GM23248 (cell line): ENCODE data around the gene TMEM130.

Source experiments
- EZH2 ChIP-seq: fragments of 200-600 bp; sonication (generic); IDR thresholded peaks from 2 replicates; pipeline ENCODE4 v1.6.1; 2018; ENCODE audit warnings: antibody characterized with exemption, mild to moderate bottlenecking; ENCODE audit not compliant: insufficient read depth, poor library complexity, severe bottlenecking
- EZH2phosphoT487 ChIP-seq: fragments of 200-600 bp; sonication (generic); IDR thresholded peaks from 2 replicates; pipeline ENCODE4 v1.6.1; 2018; ENCODE audit warnings: antibody characterized with exemption, moderate library complexity, mild to moderate bottlenecking, low read depth; ENCODE audit not compliant: insufficient read depth

DNA sequence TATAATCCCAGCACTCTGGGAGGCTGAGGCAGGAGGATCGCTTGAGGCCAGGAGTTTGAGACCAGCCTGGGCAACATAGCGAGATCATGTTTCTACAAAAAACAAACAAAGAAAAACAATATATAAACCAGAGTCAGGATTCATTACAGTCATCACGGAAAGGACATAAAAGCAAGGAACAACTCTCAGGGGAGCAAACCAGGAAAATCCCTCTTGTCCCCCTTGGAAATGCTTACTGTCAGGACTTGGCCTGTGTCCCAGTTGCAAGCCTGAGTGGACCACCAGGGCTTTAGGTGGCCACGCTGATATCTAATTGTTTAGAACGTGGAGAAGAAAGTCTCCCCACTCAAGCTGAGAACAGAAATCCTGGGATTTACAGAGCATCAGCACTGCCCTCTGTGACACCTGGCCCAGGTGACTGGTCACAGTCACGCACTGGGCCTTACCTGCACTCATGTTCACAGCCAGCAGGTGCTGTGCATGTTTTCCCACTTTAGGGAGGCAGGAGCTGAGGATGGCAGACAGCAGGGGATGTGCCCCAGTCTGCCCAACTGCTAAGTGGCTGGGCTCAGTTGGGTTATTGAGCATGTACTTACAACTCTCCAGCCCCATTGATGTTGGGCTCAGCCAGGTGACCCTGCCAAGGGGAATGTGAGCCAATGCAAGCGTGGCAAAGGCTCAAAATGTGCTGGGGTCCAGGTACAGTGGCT lies 60.9 kb downstream of the TMEM130 start:
- TF ChIP-seq EZH2: no peak
- no peak for TF ChIP-seq EZH2phosphoT487
